Activated T-helper 2 cell treated with anti-CD3 and anti-CD28 coated beads, Interferon-gamma antibody, Interleukin-2, Interleukin-4, amounts not matched to agents 10 μg/mL and 5 μg/mL and 100 μg/mL, durations not matched to agents 14 hours and 24 hours and 36 hours (primary cell): ENCODE measurements around the gene ABR. TPM values are rescaled to one million over a fixed set of nuclear protein-coding genes. Genes with fewer than 3 reads are reported as not detected.

Source experiments
- DNase-seq: peaks from one replicate; pipeline ENCODE4 v3.0.0; 2021; ENCODE audit warnings: low spot score
- H3K27ac Mint-ChIP-seq: one replicate; pipeline ENCODE4 v1.8.0; 2021; ENCODE audit warnings: mixed read lengths
- H3K27me3 Mint-ChIP-seq: one replicate; pipeline ENCODE4 v1.8.0; 2021; ENCODE audit warnings: low read depth, mixed read lengths
- H3K36me3 Mint-ChIP-seq: one replicate; pipeline ENCODE4 v1.8.0; 2021; ENCODE audit warnings: low read depth, mixed read lengths
- H3K4me1 Mint-ChIP-seq: one replicate; pipeline ENCODE4 v1.8.0; 2021; ENCODE audit warnings: low read depth, mixed read lengths
- H3K4me3 Mint-ChIP-seq: one replicate; pipeline ENCODE4 v1.8.0; 2021; ENCODE audit warnings: low read depth, mild to moderate bottlenecking, moderate library complexity, mixed read lengths
- H3K9me3 Mint-ChIP-seq: one replicate; pipeline ENCODE4 v1.8.0; 2021; ENCODE audit warnings: mixed read lengths
- intact Hi-C: fragments of 100-400 bp; cut with micrococcal nuclease; formaldehyde crosslinking; loops from one replicate; pipeline ENCODE4 v1.15.1; 2023
- total RNA-seq: library from RNA; stranded (reverse); gene quantifications from 2 replicates; pipeline ENCODE4 v1.2.3, GENCODE V29; 2022

The ABR gene
- total RNA-seq, 1 donor from 2014 or later, result 69.3 TPM

- H3K9me3 Mint-ChIP-seq, result no peaks in the 10 kb centered on the region
These were observed 83.6 kb downstream of the ABR start for GRCh38 chr17:1096215-1096614.

GRCh38 chr17:1095853-1096173 is 84.0 kb downstream of the ABR start:
- no peaks in the 10 kb centered on the region for H3K27me3 Mint-ChIP-seq
- H3K9me3 Mint-ChIP-seq, result no peaks in the 10 kb centered on the region
- no peak overlapping the region for H3K27ac Mint-ChIP-seq
- DNase-seq, result no peak
- peaks cover 17% of the 10 kb centered on the region for H3K4me1 Mint-ChIP-seq
- peaks cover 47% of the 10 kb centered on the region for H3K36me3 Mint-ChIP-seq
- intact Hi-C loops, result no loop called here
- no peak overlapping the region for H3K4me3 Mint-ChIP-seq

More at GRCh38 chr17:1096215-1096614, 83.6 kb downstream of the ABR start:
- intact Hi-C loops, result no loop called here
- H3K4me1 Mint-ChIP-seq, result peaks cover 17% of the 10 kb centered on the region
- no peak overlapping the region for H3K4me3 Mint-ChIP-seq
- H3K27me3 Mint-ChIP-seq, result no peaks in the 10 kb centered on the region
- H3K36me3 Mint-ChIP-seq, result peaks cover 47% of the 10 kb centered on the region
- no peak for DNase-seq
- H3K27ac Mint-ChIP-seq, result no peak overlapping the region

GRCh38 chr17:1095090-1095852 is 84.5 kb downstream of the ABR start:
- DNase-seq, result no peak
- intact Hi-C loops, result no loop called here
- peaks cover 17% of the 10 kb centered on the region for H3K4me1 Mint-ChIP-seq
- no peak overlapping the region for H3K4me3 Mint-ChIP-seq
- no peaks in the 10 kb centered on the region for H3K9me3 Mint-ChIP-seq
- peaks cover 46% of the 10 kb centered on the region for H3K36me3 Mint-ChIP-seq
- no peaks in the 10 kb centered on the region for H3K27me3 Mint-ChIP-seq
- H3K27ac Mint-ChIP-seq, result no peak overlapping the region

GRCh38 chr17:1094591-1094990 is 85.2 kb downstream of the ABR start:
- no peak for DNase-seq
- Mint-ChIP-seq H3K4me3 (no peak overlapping the region), H3K4me1 (peaks cover 17% of the 10 kb centered on the region), H3K27ac (no peak overlapping the region), H3K9me3 (no peaks in the 10 kb centered on the region), H3K27me3 (no peaks in the 10 kb centered on the region), H3K36me3 (peaks cover 51% of the 10 kb centered on the region)
- intact Hi-C loops, result no loop called here

- Mint-ChIP-seq H3K27ac (no peak overlapping the region), H3K4me1 (peaks cover 5% of the 10 kb centered on the region)
These were observed 87.9 kb downstream of the ABR start for GRCh38 chr17:1091900-1092299.

GRCh38 chr17:1091190-1091534 is 88.6 kb downstream of the ABR start:
- intact Hi-C loops, result no loop called here
- DNase-seq, result no peak
- H3K36me3 Mint-ChIP-seq, result peaks cover 30% of the 10 kb centered on the region
- H3K27me3 Mint-ChIP-seq, result no peaks in the 10 kb centered on the region
- peaks cover 2% of the 10 kb centered on the region for H3K4me1 Mint-ChIP-seq
- H3K4me3 Mint-ChIP-seq, result no peak overlapping the region
- no peaks in the 10 kb centered on the region for H3K9me3 Mint-ChIP-seq
- no peak overlapping the region for H3K27ac Mint-ChIP-seq

More at GRCh38 chr17:1091900-1092299, 87.9 kb downstream of the ABR start:
- DNase-seq, result no peak
- intact Hi-C loops, result no loop called here
- H3K36me3 Mint-ChIP-seq, result peaks cover 31% of the 10 kb centered on the region
- H3K27me3 Mint-ChIP-seq, result no peaks in the 10 kb centered on the region
- H3K4me3 Mint-ChIP-seq, result no peak overlapping the region
- no peaks in the 10 kb centered on the region for H3K9me3 Mint-ChIP-seq

GRCh38 chr17:1090465-1091189 is 89.2 kb downstream of the ABR start:
- H3K27ac Mint-ChIP-seq, result no peak overlapping the region
- H3K9me3 Mint-ChIP-seq, result no peaks in the 10 kb centered on the region
- intact Hi-C loops, result no loop called here
- H3K4me1 Mint-ChIP-seq, result no peaks in the 10 kb centered on the region
- no peak for DNase-seq
- H3K27me3 Mint-ChIP-seq, result no peaks in the 10 kb centered on the region
- H3K4me3 Mint-ChIP-seq, result no peak overlapping the region
- H3K36me3 Mint-ChIP-seq, result peaks cover 30% of the 10 kb centered on the region

GRCh38 chr17:1089915-1090314 is 89.9 kb downstream of the ABR start:
- Mint-ChIP-seq H3K4me1 (no peaks in the 10 kb centered on the region), H3K36me3 (peaks cover 27% of the 10 kb centered on the region), H3K4me3 (no peak overlapping the region), H3K27ac (no peak overlapping the region), H3K9me3 (no peaks in the 10 kb centered on the region), H3K27me3 (no peaks in the 10 kb centered on the region)
- DNase-seq, result no peak
- intact Hi-C loops, result no loop called here

- DNase-seq, result no peak
- no peaks in the 10 kb centered on the region for H3K9me3 Mint-ChIP-seq
- no peaks in the 10 kb centered on the region for H3K4me1 Mint-ChIP-seq
- no peaks in the 10 kb centered on the region for H3K27me3 Mint-ChIP-seq
- H3K36me3 Mint-ChIP-seq, result peaks cover 26% of the 10 kb centered on the region
- intact Hi-C loops, result no loop called here
- H3K4me3 Mint-ChIP-seq, result no peak overlapping the region
- no peak overlapping the region for H3K27ac Mint-ChIP-seq
These were observed 92.2 kb downstream of the ABR start for GRCh38 chr17:1087381-1088241.

- no peaks in the 10 kb centered on the region for H3K4me1 Mint-ChIP-seq
- no peak for DNase-seq
- no peak overlapping the region for H3K27ac Mint-ChIP-seq
- no peaks in the 10 kb centered on the region for H3K27me3 Mint-ChIP-seq
- no peaks in the 10 kb centered on the region for H3K9me3 Mint-ChIP-seq
- intact Hi-C loops, result no loop called here
- no peak overlapping the region for H3K4me3 Mint-ChIP-seq
- peaks cover 18% of the 10 kb centered on the region for H3K36me3 Mint-ChIP-seq
These were observed 96.2 kb downstream of the ABR start for GRCh38 chr17:1083451-1084187.

- no peak overlapping the region for H3K4me3 Mint-ChIP-seq
- H3K27me3 Mint-ChIP-seq, result no peaks in the 10 kb centered on the region
- H3K27ac Mint-ChIP-seq, result no peak overlapping the region
- H3K4me1 Mint-ChIP-seq, result no peaks in the 10 kb centered on the region
- DNase-seq, result no peak
- peaks cover 18% of the 10 kb centered on the region for H3K36me3 Mint-ChIP-seq
- no peaks in the 10 kb centered on the region for H3K9me3 Mint-ChIP-seq
- intact Hi-C loops, result no loop called here
These were observed 97.2 kb downstream of the ABR start for GRCh38 chr17:1082579-1082978.

GRCh38 chr17:1078831-1079561 is 100.8 kb downstream of the ABR start:
- Mint-ChIP-seq H3K9me3 (no peaks in the 10 kb centered on the region), H3K4me3 (no peak overlapping the region), H3K27me3 (no peaks in the 10 kb centered on the region), H3K27ac (no peak overlapping the region), H3K36me3 (peaks cover 14% of the 10 kb centered on the region), H3K4me1 (no peaks in the 10 kb centered on the region)
- intact Hi-C loops, result no loop called here
- DNase-seq, result no peak
